Omental fat pad (tissue), 4 donors: ENCODE data around the gene LAMC1. TPM values are rescaled to one million over a fixed set of nuclear protein-coding genes. Genes with fewer than 3 reads are reported as not detected.

Source experiments
- ATAC-seq: fragments of 150-250 bp; one replicate; pipeline ENCODE4 v1.9.1; 2016; ENCODE audit warnings: mild to moderate bottlenecking, moderate library complexity; ENCODE audit not compliant: low FRiP score
- DNase-seq: peaks from one replicate; pipeline ENCODE4 v3.0.0-alpha.2; 2019; ENCODE audit warnings: low spot score
- total RNA-seq, 4 donors: library from RNA; depleted of rRNA; stranded (reverse); fragments of >200 nt; gene quantifications; one replicate each; pipeline ENCODE4 v1.1.0, GENCODE V29; 2016
- TF ChIP-seq, protein P1 (sequence below), 3 donors: fragments of 450-650 bp; IDR thresholded peaks; one replicate each; pipeline ENCODE4 v1.5.1; 2016 to 2017; ENCODE audit warnings: antibody characterized with exemption in 3 of 3, mild to moderate bottlenecking in 3 of 3, moderate library complexity in 2 of 3

The LAMC1 gene
- total RNA-seq, 4 donors from 2014 or later = 377 to 829 (median 461) TPM

DNA sequence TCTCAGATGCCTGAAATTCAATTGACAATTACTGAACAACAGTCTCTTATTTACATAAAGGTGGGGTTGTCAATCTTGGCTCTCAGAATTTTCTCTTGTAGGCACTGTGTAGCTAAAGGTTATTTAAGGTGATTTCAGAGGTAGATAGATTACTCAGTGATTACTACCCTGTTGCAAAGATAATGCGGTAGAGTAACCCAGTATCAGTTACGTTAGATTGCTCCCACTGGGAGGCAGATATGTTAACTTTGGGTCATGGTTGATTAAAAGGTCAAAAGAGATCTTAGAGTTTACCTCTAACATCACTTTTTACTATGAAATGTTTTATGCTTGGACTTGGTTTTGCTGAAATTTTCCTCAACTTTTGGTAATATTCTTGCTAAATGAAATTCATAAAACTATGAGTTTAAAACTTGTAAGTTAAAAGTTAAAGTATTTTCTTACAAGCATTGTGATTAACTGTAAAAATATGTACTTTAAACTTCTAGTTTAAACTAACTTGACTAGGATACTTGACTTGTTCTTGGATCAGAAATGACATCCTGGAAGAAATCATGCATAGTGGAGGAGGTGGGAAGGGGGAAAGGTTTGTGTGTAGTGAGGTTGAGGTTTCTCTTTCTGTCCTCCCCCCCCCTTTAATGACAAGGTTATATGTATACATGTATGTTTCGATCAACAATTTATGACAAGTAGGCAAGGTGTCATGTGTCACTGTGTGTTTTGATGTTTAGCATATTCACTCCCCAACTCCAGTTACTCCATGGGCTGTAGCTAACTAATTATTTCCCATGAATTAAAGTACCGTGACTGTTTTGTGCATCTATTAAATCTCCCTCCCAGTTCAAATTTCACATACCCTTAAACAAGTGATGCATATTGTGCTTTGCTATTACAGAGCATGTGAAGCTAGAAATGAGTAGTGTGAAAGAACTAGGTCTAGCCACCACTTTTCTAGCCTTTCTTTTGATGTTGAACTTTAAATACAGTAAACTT, 2.9 kb downstream of the LAMC1 start:
- DNase-seq = no peak

DNA sequence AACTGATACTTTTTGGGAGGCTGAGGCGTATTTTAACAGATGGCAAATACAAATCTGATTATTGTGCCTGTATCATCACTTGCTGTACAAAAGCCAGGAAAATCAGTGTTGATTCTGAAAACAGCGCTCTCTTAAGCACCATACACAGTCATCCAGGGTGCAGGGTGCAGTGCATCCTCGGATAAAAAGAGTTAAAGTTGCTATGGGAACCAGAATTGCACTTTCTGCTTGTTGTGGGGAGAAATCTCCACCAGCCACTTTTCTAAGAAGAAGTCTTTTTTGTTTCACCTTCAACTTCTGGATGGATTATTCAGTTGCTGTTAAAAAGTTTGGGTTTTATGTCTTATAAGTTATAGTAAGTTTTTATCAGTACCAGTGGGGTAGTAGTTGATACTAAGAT, 3.8 kb downstream of the LAMC1 start:
- TF ChIP-seq, protein P1, sequence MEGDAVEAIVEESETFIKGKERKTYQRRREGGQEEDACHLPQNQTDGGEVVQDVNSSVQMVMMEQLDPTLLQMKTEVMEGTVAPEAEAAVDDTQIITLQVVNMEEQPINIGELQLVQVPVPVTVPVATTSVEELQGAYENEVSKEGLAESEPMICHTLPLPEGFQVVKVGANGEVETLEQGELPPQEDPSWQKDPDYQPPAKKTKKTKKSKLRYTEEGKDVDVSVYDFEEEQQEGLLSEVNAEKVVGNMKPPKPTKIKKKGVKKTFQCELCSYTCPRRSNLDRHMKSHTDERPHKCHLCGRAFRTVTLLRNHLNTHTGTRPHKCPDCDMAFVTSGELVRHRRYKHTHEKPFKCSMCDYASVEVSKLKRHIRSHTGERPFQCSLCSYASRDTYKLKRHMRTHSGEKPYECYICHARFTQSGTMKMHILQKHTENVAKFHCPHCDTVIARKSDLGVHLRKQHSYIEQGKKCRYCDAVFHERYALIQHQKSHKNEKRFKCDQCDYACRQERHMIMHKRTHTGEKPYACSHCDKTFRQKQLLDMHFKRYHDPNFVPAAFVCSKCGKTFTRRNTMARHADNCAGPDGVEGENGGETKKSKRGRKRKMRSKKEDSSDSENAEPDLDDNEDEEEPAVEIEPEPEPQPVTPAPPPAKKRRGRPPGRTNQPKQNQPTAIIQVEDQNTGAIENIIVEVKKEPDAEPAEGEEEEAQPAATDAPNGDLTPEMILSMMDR (IDR thresholded peaks at IDR 0.05) = no peak
- DNase-seq (no peak), ATAC-seq (no peak)

More for the DNA sequence above, 2.9 kb downstream of the LAMC1 start:
- ATAC-seq = no peak
- TF ChIP-seq, protein P1 (IDR thresholded peaks at IDR 0.05) = no peak

DNA sequence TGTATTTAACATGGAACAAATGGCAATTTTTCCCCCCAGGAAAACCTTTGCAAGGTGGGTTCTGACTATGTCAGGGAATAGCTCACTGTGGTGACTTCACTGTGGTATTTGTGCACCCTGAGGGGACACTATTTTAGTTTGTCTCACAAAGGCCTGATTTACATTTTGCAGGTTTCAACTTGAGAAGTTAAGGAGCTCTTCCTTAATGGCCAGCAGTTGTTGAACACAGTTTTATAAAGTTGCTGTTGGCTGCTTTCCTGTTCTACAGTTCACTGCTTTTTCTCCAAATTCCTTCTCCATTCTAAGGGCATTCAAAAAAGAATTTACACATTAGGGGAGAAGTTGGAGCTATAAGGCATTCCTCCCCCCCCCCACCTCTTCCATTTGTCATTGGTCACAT, 4.6 kb downstream of the LAMC1 start:
- TF ChIP-seq, protein P1 (IDR thresholded peaks at IDR 0.05) = no peak
- ATAC-seq (no peak), DNase-seq (no peak)

DNA sequence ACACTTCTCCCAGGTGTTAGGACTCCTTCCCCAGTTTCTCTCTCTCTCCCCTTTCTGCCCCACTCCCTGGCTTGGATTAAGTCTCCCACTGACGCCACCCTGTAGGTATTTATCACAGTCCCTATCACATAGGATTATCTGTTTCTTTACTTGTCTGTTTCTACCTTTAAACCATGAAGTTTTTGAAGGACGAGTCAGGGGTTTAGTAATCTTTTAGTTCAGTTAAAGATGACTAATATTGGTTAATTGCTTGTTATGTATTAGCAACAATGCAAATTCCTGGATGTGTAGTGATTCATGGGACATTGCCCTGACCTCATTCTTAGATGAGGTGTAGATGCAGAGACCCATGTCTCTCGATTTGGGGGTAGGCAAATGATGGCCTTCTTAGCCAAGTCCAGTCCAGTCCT, 6.4 kb downstream of the LAMC1 start:
- peak; percentile 32 for ATAC-seq
- no peak for DNase-seq
- TF ChIP-seq, protein P1 (IDR thresholded peaks at IDR 0.05) = no peak

DNA sequence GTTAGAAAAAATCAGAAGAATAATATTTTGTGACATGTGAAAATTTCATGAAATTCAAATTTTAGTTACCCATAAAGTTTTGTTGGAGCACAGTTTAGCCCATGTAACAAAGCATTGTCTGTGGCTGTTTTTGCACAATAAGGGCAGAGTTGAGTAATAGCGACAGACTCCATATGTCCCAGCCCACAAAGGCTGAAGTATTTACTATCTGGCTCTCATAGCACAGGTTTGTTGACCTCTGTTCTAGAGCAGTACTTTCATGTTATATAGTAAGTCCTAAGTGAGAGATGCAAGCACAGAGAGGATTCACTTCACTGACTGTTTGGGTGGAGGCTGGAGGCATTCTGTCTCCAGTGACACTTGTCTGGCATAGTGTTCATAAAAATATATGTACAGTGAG, 6.8 kb downstream of the LAMC1 start:
- TF ChIP-seq, protein P1 (IDR thresholded peaks at IDR 0.05) = no peak
- no peak for DNase-seq
- peak; percentile 19 for ATAC-seq

DNA sequence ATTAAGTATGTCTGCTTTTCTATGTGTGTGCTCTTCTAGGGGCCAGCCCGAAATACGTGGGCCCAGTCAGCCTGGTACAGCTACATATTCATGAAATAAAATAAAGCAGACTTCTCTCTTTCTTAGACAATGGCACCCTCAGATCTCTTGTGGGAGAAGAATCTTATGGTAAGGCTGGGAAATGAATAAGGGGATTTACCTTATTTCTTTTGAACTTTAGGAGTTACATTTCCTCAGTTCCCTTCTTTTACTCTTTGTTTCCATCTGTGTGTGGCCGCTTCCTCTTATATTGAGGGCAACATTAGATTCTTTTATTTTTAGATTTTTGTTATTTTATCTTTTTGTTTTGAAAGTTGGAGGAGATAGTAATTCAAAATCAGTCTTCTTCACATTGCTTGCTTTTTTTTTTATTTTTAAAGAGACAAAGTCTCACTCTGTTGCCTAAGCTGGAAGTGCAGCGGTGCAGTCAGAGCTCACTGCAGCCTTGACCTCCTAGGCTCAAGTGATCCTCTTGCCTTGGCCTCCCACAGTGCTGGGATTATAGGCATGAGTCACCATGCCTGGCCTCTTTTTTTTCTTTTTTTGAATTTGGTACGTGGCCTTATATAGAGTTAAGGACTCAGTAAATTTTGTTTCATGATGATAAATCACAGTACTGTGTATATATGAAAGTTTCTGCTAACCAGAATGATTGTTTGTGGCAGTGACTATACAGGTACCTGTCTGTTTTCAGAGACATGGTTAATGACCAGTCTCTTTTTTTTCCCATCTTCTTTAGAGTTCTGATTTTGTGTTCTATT, 9.1 kb downstream of the LAMC1 start:
- no peak for DNase-seq
- TF ChIP-seq, protein P1 (IDR thresholded peaks at IDR 0.05) = no peak
- no peak for ATAC-seq
